Measurements from ENCODE around the gene IRF7.

DNA sequence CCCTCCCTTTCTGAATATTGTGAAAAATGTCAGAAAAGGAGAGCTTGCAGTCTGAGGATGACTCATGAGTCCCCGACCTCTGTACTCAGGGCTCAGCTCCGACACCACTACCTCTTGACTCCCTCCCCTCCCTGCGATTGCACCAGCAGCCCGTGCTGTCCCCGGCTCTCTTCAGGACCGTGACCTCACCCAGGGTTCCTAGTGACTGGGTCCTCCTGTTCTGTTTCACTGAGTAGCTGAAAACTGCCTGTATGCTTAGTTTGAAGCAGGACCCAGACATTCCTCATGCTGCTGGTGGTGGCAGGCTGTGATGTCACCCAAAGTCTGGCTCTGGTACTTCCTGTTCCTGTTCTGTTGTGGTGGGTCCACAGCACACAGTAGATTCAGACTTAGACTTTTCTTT lies 27.8 kb downstream of the IRF7 start:
- TF ChIP-seq, protein P1, sequence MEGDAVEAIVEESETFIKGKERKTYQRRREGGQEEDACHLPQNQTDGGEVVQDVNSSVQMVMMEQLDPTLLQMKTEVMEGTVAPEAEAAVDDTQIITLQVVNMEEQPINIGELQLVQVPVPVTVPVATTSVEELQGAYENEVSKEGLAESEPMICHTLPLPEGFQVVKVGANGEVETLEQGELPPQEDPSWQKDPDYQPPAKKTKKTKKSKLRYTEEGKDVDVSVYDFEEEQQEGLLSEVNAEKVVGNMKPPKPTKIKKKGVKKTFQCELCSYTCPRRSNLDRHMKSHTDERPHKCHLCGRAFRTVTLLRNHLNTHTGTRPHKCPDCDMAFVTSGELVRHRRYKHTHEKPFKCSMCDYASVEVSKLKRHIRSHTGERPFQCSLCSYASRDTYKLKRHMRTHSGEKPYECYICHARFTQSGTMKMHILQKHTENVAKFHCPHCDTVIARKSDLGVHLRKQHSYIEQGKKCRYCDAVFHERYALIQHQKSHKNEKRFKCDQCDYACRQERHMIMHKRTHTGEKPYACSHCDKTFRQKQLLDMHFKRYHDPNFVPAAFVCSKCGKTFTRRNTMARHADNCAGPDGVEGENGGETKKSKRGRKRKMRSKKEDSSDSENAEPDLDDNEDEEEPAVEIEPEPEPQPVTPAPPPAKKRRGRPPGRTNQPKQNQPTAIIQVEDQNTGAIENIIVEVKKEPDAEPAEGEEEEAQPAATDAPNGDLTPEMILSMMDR (conservative IDR thresholded peaks at IDR 0.05; ENCODE audit: low read depth, low read length) = no peak
- TF ChIP-seq EZH2 (IDR thresholded peaks at IDR 0.05; ENCODE audit: low read length, unreplicated experiment) = no peak
- no peak for TF ChIP-seq EZH2phosphoT487 (IDR thresholded peaks at IDR 0.05; ENCODE audit: borderline replicate concordance, low read length)
